Measurements from ENCODE around the gene WWC1.

- no peak for TF ChIP-seq POLR2A (IDR thresholded peaks at IDR 0.05)
- TF ChIP-seq CTCF (IDR thresholded peaks at IDR 0.05): no peak
These were observed 189.9 kb downstream of the WWC1 start for GRCh38 chr5:168481330-168481788.

Measured in body of pancreas (tissue), 4 donors.